NK-92 (cell line): Measurements from ENCODE around the gene COPS7A.

Experiments used
- DNase-seq: peaks from one replicate; lab custom pipeline; 2025; ENCODE audit not compliant: unreplicated experiment; lab: John Stamatoyannopoulos, UW

COPS7A gene

GRCh38 chr12:6723607-6724408 is at the start of gene COPS7A:
TSS of gene COPS7A (plus strand) at chr12:6724046. CDS start at chr12:6724657, 611 bp downstream.
- peak; percentile 35 for DNase-seq

GRCh38 chr12:6676962-6677361 is 46.9 kb upstream of the COPS7A start:
- no peak for DNase-seq

GRCh38 chr12:6684609-6685008 is 39.2 kb upstream of the COPS7A start:
- no peak for DNase-seq

GRCh38 chr12:6685814-6686213 is 38.0 kb upstream of the COPS7A start:
- DNase-seq = no peak

- no peak for DNase-seq
Measured at GRCh38 chr12:6688543-6688998, 35.3 kb upstream of the COPS7A start.

- DNase-seq = peak; percentile 99
Measured at GRCh38 chr12:6688999-6689882, 34.6 kb upstream of the COPS7A start, which contains the start of gene ZNF384. TSS of gene ZNF384 (minus strand) at chr12:6689375. CDS start at chr12:6679520, 9,855 bp downstream.

- DNase-seq = no peak
Measured at GRCh38 chr12:6691473-6691872, 32.4 kb upstream of the COPS7A start.

GRCh38 chr12:6692888-6693287 is 31.0 kb upstream of the COPS7A start:
- no peak for DNase-seq

GRCh38 chr12:6693832-6694355 is 30.0 kb upstream of the COPS7A start:
- DNase-seq = no peak

- DNase-seq = no peak
Measured at GRCh38 chr12:6694701-6695100, 29.1 kb upstream of the COPS7A start.

- no peak for DNase-seq
Measured at GRCh38 chr12:6695313-6696045, 28.4 kb upstream of the COPS7A start.

GRCh38 chr12:6696690-6697583 is 26.9 kb upstream of the COPS7A start:
- no peak for DNase-seq

GRCh38 chr12:6697584-6698351 is 26.1 kb upstream of the COPS7A start:
- DNase-seq = no peak

- DNase-seq = no peak
Measured at GRCh38 chr12:6698352-6699046, 25.3 kb upstream of the COPS7A start.

GRCh38 chr12:6699259-6699988 is 24.4 kb upstream of the COPS7A start:
- DNase-seq = no peak

GRCh38 chr12:6699989-6700645 is 23.7 kb upstream of the COPS7A start:
- no peak for DNase-seq

GRCh38 chr12:6700646-6701051 is 23.2 kb upstream of the COPS7A start, which contains the start of gene PIANP:
TSS of gene PIANP (minus strand) at chr12:6700815. CDS start at chr12:6698061, 2,754 bp downstream.
- DNase-seq = no peak
